ENCODE measurements around the gene ZC3H18. TPM values are rescaled to one million over a fixed set of nuclear protein-coding genes. Genes with fewer than 3 reads are reported as not detected.

Gene ZC3H18
- total RNA-seq, 4 donors from 2014 or later: 10.6 to 25.6 (median 17.8) TPM

- ATAC-seq (ENCODE audit: low FRiP score): no peak
Measured at GRCh38 chr16:88591577-88592021, 21.4 kb downstream of the ZC3H18 start.

GRCh38 chr16:88593061-88593460, 22.9 kb downstream of the ZC3H18 start:
- TF ChIP-seq, protein P1, sequence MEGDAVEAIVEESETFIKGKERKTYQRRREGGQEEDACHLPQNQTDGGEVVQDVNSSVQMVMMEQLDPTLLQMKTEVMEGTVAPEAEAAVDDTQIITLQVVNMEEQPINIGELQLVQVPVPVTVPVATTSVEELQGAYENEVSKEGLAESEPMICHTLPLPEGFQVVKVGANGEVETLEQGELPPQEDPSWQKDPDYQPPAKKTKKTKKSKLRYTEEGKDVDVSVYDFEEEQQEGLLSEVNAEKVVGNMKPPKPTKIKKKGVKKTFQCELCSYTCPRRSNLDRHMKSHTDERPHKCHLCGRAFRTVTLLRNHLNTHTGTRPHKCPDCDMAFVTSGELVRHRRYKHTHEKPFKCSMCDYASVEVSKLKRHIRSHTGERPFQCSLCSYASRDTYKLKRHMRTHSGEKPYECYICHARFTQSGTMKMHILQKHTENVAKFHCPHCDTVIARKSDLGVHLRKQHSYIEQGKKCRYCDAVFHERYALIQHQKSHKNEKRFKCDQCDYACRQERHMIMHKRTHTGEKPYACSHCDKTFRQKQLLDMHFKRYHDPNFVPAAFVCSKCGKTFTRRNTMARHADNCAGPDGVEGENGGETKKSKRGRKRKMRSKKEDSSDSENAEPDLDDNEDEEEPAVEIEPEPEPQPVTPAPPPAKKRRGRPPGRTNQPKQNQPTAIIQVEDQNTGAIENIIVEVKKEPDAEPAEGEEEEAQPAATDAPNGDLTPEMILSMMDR (IDR thresholded peaks at IDR 0.05): no peak
- ATAC-seq (ENCODE audit: low FRiP score): no peak
- no peak for DNase-seq (ENCODE audit: low spot score)

More at GRCh38 chr16:88591577-88592021, 21.4 kb downstream of the ZC3H18 start:
- TF ChIP-seq, protein P1 (IDR thresholded peaks at IDR 0.05): no peak
- no peak for DNase-seq (ENCODE audit: low spot score)

- no peak for ATAC-seq (ENCODE audit: low FRiP score)
- TF ChIP-seq, protein P1 (IDR thresholded peaks at IDR 0.05): no peak
- no peak for DNase-seq (ENCODE audit: low spot score)
Measured at GRCh38 chr16:88593489-88593888, 23.3 kb downstream of the ZC3H18 start.

- DNase-seq (ENCODE audit: low spot score) (no peak), ATAC-seq (ENCODE audit: low FRiP score) (no peak)
- TF ChIP-seq, protein P1 (IDR thresholded peaks at IDR 0.05): no peak
Measured at GRCh38 chr16:88593910-88594309, 23.7 kb downstream of the ZC3H18 start.

- no peak for DNase-seq (ENCODE audit: low spot score)
- TF ChIP-seq, protein P1 (IDR thresholded peaks at IDR 0.05): no peak
- ATAC-seq (ENCODE audit: low FRiP score): no peak
Measured at GRCh38 chr16:88595101-88595500, 24.9 kb downstream of the ZC3H18 start.

DNA sequence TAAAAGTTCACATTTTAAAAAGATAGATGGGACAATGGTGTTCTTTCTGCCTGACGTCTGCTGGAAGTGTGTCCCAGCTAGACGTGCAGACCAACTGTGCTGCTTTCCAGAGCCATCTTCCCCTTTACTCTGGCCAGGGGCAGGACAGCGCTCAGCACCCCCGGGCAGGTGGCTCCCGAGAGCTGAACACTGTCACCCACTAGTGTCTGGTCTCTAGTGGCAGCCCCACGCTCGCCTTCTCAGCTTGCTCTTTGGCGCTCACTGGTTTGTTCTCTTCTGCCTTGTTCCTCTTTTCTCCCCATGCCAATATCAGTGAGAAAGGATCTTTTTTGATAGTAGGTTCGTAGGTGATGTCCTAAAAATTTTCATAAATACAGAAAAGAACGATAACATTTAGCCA, 25.7 kb downstream of the ZC3H18 start:
- TF ChIP-seq, protein P1 (IDR thresholded peaks at IDR 0.05): no peak
- no peak for ATAC-seq (ENCODE audit: low FRiP score)
- no peak for DNase-seq (ENCODE audit: low spot score)

DNA sequence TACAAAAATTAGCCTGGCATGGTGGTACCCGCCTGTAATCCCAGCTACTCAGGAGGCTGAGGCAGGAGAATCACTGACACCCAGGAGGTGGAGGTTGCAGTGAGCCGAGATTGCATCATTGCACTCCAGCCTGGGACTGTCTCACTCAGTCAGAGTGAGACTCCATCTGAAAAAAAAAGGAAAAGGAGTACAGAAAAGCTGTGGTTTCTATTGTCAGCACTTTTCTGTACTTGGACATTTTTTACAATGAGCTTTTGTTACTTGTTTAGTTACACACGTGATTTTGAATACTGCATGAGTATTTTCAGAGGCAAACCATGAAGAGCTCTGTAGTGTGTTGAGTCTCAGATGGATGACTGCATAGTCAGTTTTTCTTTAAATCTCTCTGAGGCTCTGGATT, 26.3 kb downstream of the ZC3H18 start:
- DNase-seq (ENCODE audit: low spot score): no peak
- no peak for ATAC-seq (ENCODE audit: low FRiP score)
- TF ChIP-seq, protein P1 (IDR thresholded peaks at IDR 0.05): no peak

All from omental fat pad (tissue), 4 donors.